ENCODE results near the gene PDE10A.

The PDE10A gene

GRCh38 chr6:165632194-165632593, 30.8 kb downstream of the PDE10A start:
- ATAC-seq, result no peak
- TF ChIP-seq ESRRG (CRISPR knock-in tag; IDR thresholded peaks at IDR 0.05), result no peak
- TF ChIP-seq PATZ1 (CRISPR knock-in tag; IDR thresholded peaks at IDR 0.05; ENCODE audit: borderline replicate concordance), result no peak
- no peak for TF ChIP-seq ZFP30 (CRISPR knock-in tag; IDR thresholded peaks at IDR 0.05)
- TF ChIP-seq RARB (CRISPR knock-in tag; IDR thresholded peaks at IDR 0.05), result no peak
- TF ChIP-seq BACH2 (CRISPR knock-in tag; IDR thresholded peaks at IDR 0.05; ENCODE audit: borderline replicate concordance), result no peak
- no peak for TF ChIP-seq POU6F1 (CRISPR knock-in tag; IDR thresholded peaks at IDR 0.05; ENCODE audit: borderline replicate concordance, low read depth)
- no peak for TF ChIP-seq SNAI2 (CRISPR knock-in tag; IDR thresholded peaks at IDR 0.05)
- no peak for TF ChIP-seq ARNTL (CRISPR knock-in tag; IDR thresholded peaks at IDR 0.05; ENCODE audit: borderline replicate concordance, low read depth)
- no peak for TF ChIP-seq TCF4 (CRISPR knock-in tag; IDR thresholded peaks at IDR 0.05; ENCODE audit: borderline replicate concordance)
- TF ChIP-seq TOX (CRISPR knock-in tag; IDR thresholded peaks at IDR 0.05; ENCODE audit: borderline replicate concordance), result no peak
- TF ChIP-seq ZFP3 (CRISPR knock-in tag; IDR thresholded peaks at IDR 0.05), result no peak
- no peak for TF ChIP-seq ZNF565 (CRISPR knock-in tag; conservative IDR thresholded peaks at IDR 0.05; ENCODE audit: low read depth)

GRCh38 chr6:165630544-165630953, 32.5 kb downstream of the PDE10A start:
- TF ChIP-seq RARB (CRISPR knock-in tag; IDR thresholded peaks at IDR 0.05) (no peak), CSRNP3 (CRISPR knock-in tag; IDR thresholded peaks at IDR 0.05) (no peak), ZFP30 (CRISPR knock-in tag; IDR thresholded peaks at IDR 0.05) (no peak), TOX (CRISPR knock-in tag; IDR thresholded peaks at IDR 0.05; ENCODE audit: borderline replicate concordance) (no peak), PATZ1 (CRISPR knock-in tag; IDR thresholded peaks at IDR 0.05; ENCODE audit: borderline replicate concordance) (no peak), PPARA (CRISPR knock-in tag; IDR thresholded peaks at IDR 0.05; ENCODE audit: borderline replicate concordance) (no peak), POU6F1 (CRISPR knock-in tag; IDR thresholded peaks at IDR 0.05; ENCODE audit: borderline replicate concordance, low read depth) (no peak), ARNTL (CRISPR knock-in tag; IDR thresholded peaks at IDR 0.05; ENCODE audit: borderline replicate concordance, low read depth) (no peak), CREB5 (CRISPR knock-in tag; IDR thresholded peaks at IDR 0.05; ENCODE audit: low read depth) (no peak), ISL1 (CRISPR knock-in tag; IDR thresholded peaks at IDR 0.05) (no peak)
- ATAC-seq, result no peak

GRCh38 chr6:165628955-165629354, 34.1 kb downstream of the PDE10A start:
- ATAC-seq, result no peak
- TF ChIP-seq PATZ1 (CRISPR knock-in tag; IDR thresholded peaks at IDR 0.05; ENCODE audit: borderline replicate concordance), result no peak
- TF ChIP-seq CREB5 (CRISPR knock-in tag; IDR thresholded peaks at IDR 0.05; ENCODE audit: low read depth), result no peak
- no peak for TF ChIP-seq OSR1 (CRISPR knock-in tag; IDR thresholded peaks at IDR 0.05)
- no peak for TF ChIP-seq ZNF8 (CRISPR knock-in tag; IDR thresholded peaks at IDR 0.05)
- no peak for TF ChIP-seq ZNF70 (CRISPR knock-in tag; IDR thresholded peaks at IDR 0.05)
- no peak for TF ChIP-seq CSDC2 (CRISPR knock-in tag; IDR thresholded peaks at IDR 0.05)
- no peak for TF ChIP-seq PPARA (CRISPR knock-in tag; IDR thresholded peaks at IDR 0.05; ENCODE audit: borderline replicate concordance)
- TF ChIP-seq ISL1 (CRISPR knock-in tag; IDR thresholded peaks at IDR 0.05), result no peak
- no peak for TF ChIP-seq ZNF565 (CRISPR knock-in tag; conservative IDR thresholded peaks at IDR 0.05; ENCODE audit: low read depth)
- TF ChIP-seq BACH2 (CRISPR knock-in tag; IDR thresholded peaks at IDR 0.05; ENCODE audit: borderline replicate concordance), result no peak
- TF ChIP-seq POU6F1 (CRISPR knock-in tag; IDR thresholded peaks at IDR 0.05; ENCODE audit: borderline replicate concordance, low read depth), result no peak
- no peak for TF ChIP-seq ESRRG (CRISPR knock-in tag; IDR thresholded peaks at IDR 0.05)
- TF ChIP-seq SNAI2 (CRISPR knock-in tag; IDR thresholded peaks at IDR 0.05), result no peak
- TF ChIP-seq RARB (CRISPR knock-in tag; IDR thresholded peaks at IDR 0.05), result no peak

Measured in SK-N-SH treated with all-trans-retinoic acid at 6 μM for 48 hours (cell line).